Measurements from ENCODE around the gene ARMH4.
A peak's percentile ranks its signal among the peaks of the same experiment; 100 is the strongest.

Gene ARMH4

DNA sequence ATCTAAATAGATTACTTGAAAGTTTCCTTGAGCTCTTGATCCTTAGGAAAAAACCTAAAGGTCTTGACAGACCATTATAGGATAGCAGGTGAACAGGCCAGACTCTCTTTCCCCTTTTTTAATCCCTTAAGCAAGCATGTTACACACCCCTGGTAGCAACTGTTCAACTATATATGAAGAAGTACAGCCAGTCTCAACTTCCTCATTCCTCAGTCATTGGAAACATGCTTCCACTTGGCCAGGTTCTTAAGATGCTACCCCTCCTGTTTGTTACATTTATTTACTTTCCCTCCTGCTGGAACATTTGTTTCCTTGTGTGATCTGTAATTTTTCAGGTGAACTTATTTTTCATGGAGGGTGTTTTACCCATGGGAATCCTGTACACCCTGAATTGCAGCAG is 124.1 kb downstream of the ARMH4 start:
- DNase-seq (ENCODE audit: low spot score): no peak

GRCh38 chr14:58026967-58027366 is 125.0 kb downstream of the ARMH4 start:
- no peak for DNase-seq (ENCODE audit: low spot score)

DNA sequence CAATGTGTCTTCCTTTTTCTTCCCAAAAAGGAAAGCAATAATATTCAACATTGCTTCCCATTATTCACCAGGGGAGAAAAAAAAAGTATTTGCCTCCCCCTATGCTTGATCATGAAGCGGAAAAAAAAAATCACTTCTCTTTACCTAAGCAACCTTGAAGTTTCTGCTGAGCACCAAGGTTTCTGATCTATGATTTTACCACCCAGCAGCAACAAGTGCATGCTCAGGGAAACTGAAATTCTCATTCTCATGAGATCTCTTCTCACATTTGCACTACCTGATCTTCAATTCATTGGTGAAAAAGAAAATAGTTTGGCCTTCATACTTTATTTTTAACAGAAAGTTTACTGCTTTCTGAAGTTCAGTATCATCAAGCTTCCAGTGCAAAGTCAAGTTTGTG is 125.8 kb downstream of the ARMH4 start:
- DNase-seq (ENCODE audit: low spot score): no peak

- no peak for DNase-seq (ENCODE audit: low spot score)
These were observed 137.2 kb downstream of the ARMH4 start for GRCh38 chr14:58014778-58015177.

GRCh38 chr14:58002618-58003017 is 149.4 kb downstream of the ARMH4 start:
- no peak for DNase-seq (ENCODE audit: low spot score)

- no peak for DNase-seq (ENCODE audit: low spot score)
These were observed 152.0 kb downstream of the ARMH4 start for GRCh38 chr14:57999979-58000378.

- no peak for DNase-seq (ENCODE audit: low spot score)
These were observed 152.5 kb downstream of the ARMH4 start for GRCh38 chr14:57999471-57999870.

GRCh38 chr14:57998766-57999165 is 153.2 kb downstream of the ARMH4 start:
- no peak for DNase-seq (ENCODE audit: low spot score)

- DNase-seq (ENCODE audit: low spot score): no peak
These were observed 160.7 kb downstream of the ARMH4 start for GRCh38 chr14:57991353-57991752.

DNA sequence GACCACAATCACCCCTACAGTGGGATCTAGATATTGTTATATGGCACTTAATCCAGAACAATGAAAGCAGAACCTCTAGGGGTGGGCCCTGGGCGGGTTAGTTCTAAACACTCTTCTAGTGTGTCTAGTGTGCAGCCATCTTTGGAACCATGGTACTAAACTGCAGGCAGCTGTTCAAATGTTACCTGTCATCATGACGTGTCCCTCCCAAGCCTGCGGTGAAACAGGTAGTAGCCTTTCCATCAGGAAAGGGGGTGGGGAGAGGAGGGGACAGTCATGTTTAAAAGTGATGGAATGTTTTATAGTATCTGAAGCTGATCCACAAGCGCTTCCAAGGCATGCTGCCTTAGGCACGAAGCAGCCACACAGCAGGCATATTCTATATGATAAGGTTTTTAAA is 163.6 kb downstream of the ARMH4 start:
- DNase-seq (ENCODE audit: low spot score): no peak

- DNase-seq (ENCODE audit: low spot score): peak; percentile 47
These were observed 164.3 kb downstream of the ARMH4 start for GRCh38 chr14:57987596-57988300.

DNA sequence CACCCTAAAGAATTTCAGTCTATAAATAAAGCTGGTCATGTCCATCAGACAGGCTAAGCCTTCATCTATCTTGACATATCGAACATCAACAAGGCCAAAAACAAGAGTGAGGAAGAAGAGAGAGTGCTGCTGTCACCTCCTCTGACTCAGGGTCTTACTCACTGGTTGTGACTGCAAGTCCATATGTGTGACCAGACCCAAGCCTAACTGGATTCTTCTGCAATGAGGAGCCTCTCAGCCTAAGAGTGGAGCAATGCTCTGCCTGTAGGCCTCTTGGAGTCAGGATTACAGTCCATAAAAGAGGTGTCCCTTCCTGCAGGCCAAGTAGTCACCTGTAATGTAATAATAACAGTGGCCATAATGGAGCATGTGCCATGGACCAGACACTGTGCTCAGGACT is 165.0 kb downstream of the ARMH4 start:
- DNase-seq (ENCODE audit: low spot score): no peak

GRCh38 chr14:57982804-57983634 is 169.0 kb downstream of the ARMH4 start:
- peak; percentile 29 for DNase-seq (ENCODE audit: low spot score)

DNA sequence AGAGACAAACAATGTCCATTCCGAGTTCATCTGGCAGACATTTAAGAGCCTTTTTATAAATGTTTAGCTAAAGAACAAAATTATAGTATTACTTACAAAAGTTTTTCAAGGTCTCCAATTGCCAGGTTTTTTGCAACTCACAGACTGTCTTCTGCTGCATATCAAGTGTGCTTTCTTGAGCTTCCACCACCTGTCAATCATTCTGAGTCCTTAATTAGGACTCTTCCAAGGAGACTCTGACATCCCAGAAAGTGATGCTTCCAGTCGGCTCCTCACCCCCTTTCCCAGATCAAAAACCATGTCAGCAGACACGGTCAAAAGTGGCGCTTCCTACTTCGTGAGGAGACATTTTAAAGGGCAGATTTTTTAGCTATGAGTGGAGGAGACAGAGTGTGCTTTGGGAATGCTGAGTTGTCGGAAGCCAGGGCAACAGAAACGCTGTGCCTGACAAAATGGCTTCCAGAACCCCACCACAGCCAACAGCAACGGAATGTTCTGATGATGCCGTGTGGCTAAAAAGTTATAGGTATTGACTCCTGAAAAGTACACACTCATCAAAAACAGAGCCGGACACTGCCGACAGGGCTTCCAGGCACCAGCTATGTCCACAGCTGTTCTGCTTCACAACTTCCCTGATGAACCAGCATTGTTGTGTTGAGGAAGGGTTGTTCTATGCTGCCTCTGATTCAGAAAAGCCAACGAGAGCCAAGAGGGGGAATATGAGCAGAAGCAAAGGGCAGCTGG is 170.0 kb downstream of the ARMH4 start:
- DNase-seq (ENCODE audit: low spot score): no peak

DNA sequence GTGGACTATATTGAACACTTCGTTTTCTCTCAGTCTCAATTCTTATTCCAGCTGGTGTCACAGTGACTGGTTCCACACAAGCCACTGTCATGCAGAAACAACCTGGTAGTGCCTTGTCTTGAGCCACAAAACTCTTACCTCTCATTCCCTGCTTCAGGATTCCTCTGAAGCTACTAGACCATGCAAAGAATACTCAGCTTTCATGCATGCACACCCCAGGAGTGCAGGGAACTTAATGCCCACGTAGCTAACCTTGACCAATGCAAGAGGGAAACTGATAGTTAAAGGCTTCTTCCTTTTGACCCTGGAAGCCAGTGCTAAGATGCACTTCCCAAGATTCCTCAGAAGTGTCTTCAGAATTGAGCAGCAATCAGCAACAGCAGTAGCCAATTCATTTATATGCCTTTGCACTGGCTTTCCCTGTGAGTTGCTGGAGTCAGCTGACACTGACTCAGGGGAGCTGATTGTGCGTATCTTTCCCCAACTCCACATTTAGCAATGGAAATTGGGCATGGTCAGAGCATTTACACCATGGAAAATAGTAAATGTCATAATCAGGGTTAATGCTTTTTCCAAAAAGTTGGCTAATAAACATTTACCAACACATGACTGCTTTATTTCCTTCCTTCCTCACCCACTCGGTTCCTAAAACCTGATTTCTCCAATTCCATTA is 172.5 kb downstream of the ARMH4 start:
- no peak for DNase-seq (ENCODE audit: low spot score)

DNA sequence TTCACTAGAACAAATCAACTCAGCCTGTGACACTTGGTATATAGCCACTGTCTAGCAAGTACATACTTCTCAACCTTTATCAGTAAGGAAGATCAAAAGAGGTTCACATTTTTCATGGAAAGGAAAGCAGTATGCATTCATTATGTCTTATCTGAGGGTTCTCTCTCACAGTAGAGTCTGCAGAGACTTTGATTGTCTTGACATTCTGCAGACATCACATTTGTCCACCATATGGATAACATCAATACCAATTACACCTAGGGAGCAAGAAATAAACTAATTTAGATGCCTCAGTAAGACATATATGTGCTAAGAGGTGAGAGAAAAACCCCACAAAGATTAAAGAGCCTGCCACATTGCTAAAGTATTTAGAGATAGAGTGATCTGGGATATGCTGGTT is 175.3 kb downstream of the ARMH4 start:
- DNase-seq (ENCODE audit: low spot score): no peak

GRCh38 chr14:57974896-57975295 is 177.1 kb downstream of the ARMH4 start:
- DNase-seq (ENCODE audit: low spot score): no peak

DNA sequence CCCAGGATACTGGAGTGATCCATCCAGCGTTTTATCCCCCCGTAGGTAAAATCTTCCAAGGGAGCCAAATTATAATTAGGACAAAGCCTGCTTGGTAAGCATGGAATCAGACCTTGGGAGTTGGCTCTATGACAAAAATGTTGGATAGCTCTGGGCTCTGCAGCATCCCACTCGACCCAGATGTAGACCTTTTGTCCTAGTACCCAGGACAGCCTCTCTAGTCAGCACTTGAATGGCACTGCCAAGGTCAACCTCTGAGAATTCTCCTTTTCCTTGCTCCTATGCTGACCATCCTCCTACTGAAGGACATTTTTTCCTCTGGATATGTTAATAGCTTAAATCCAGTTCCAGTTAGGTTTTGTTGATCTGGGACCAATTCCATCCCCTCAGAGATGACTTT is 181.4 kb downstream of the ARMH4 start:
- no peak for DNase-seq (ENCODE audit: low spot score)

DNA sequence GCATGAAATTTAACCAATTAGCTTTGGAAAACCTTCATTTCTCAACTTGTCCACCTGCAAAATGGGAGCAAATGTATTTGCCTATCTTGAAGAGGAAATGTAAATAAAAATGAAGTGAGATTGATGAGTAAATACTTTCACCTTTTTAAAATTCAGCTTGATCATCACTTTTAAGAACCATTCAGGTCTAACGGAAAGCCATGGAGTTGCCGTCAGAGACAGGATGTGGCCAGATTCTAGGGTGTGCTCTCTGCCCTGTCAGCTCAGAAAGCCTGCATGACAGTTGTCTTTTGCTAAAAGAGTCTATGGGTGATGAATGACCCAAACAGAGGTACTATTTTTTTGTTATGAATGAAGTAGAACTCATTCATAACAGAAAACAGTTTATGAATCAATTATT is 181.8 kb downstream of the ARMH4 start:
- no peak for DNase-seq (ENCODE audit: low spot score)

DNA sequence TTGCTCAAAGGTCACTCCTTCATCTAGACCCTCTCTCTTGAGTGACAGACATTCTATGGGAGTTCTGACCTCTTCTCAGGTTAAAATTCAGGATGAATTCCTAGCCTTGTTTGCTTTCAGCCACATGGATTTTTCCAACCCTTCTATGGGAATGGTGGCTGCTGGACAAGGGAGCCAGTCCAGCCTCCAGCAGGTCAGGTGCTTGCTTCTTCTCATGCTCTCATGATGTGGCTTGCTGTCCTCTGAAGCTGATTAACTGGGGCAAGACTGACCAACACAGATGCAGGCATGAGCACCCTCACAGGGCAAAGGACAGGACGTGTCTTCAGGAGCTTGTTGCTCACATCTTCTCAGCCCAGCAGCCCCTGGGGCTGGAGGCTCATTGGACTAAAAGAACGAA is 188.9 kb downstream of the ARMH4 start:
- DNase-seq (ENCODE audit: low spot score): no peak

- peak; percentile 58 for DNase-seq (ENCODE audit: low spot score)
These were observed 189.5 kb downstream of the ARMH4 start for GRCh38 chr14:57962325-57963035.

- no peak for DNase-seq (ENCODE audit: low spot score)
These were observed 190.3 kb downstream of the ARMH4 start for GRCh38 chr14:57961786-57962060.

All from iPS-NIHi11 (cell line).